Activated CD8-positive, alpha-beta memory T cell treated with anti-CD3 and anti-CD28 coated beads for 36 hours (primary cell): ENCODE results near the gene NRP2. TPM values are rescaled to one million over a fixed set of nuclear protein-coding genes. Genes with fewer than 3 reads are reported as not detected.

Experiments used
- CTCF ChIA-PET: fragments of 350-600 bp; sonication (Branson Sonifier 250); formaldehyde crosslinking; loops from one replicate; lab custom pipeline; 2021; ENCODE audit warnings: antibody characterized with exemption; lab: Charles Lee
- POLR2A ChIA-PET: fragments of 350-600 bp; sonication (Branson Sonifier 250); formaldehyde crosslinking; loops from one replicate; lab custom pipeline; 2021; ENCODE audit warnings: antibody characterized with exemption; lab: Charles Lee
- total RNA-seq, 2 experiments: library from RNA; stranded (reverse); gene quantifications; one replicate each; pipeline ENCODE4 v1.2.3, GENCODE V29; 2021

The NRP2 gene
- total RNA-seq, 2 experiments from 2014 or later: 0.82 to 0.93 TPM

DNA sequence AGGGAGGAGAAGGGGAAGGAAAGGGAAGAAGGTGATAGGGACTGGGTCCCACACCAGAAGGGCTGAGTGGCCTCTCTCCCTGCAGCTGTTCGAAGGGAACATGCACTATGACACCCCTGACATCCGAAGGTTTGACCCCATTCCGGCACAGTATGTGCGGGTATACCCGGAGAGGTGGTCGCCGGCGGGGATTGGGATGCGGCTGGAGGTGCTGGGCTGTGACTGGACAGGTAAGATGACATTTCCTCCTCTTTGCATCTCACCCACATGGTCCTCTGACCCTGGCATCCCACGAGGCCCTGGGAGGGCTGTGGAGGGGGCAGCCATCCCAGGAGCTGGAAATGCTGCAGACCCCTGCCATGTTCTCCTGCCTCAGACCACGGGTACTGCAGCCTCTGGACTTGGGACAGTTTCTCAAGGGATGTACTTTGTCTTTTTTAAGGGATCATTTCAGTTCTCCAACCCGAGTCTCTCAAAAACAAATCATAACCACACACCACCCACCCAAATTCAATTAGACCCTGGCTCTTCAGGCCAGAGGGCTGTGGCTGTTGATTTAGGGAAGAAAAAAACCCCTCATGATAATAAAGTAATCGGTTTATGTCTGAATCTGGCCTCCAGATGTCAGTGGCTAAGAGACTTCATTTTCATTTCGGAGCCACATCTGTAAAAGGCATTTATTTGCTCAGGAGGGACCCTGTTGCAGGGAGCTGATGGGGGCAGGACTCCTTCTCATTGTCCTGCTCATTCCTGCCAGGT, 63.5 kb downstream of the NRP2 start:
- ChIA-PET CTCF (no interaction called here), POLR2A (no interaction called here)

DNA sequence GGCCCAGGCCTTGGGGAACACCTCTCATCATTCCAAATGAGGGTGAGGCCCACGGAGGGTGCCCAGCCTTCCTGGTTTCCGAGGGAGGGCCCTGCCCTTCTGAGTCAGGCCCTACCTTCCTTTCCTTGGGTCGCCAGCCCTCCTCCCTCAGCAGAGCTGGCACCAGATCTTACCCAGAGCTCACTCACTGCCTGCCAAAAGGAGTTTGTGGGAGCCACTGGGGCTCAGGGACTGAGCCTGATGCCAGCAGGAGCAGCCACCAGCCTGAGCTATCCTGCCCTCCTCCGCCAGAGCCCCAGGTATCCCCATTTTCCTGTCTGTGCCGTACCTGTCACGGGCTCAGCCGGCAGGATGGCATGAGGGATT, 64.1 kb downstream of the NRP2 start:
- ChIA-PET POLR2A (no interaction called here), CTCF (no interaction called here)

DNA sequence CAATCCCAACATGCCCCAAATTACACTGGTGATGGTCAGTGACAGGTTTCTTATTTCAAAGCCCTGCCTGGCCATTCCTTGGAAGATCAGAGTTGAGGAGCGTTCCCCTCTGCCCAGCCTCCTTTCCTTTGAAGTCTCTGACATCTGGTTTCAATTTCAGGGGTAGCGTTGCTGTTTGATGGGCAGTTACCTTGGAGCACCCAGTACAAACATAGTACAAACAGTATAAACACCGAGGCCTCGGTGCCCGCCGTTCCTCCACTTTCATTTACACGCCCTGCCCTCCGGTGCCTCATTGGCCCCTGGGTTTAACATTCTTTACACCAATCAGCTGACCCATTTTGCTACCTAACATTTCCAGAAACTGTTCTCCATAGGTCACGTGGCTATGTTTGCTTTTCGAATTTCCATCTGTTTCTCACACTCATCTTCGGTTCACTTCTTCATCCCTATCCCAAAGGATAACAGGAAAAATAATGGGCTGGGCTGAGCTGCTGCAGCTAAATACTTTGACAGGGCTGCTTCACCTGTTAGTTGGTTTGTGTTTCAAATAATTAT, 65.6 kb downstream of the NRP2 start:
- POLR2A ChIA-PET: no interaction called here
- CTCF ChIA-PET: no interaction called here

DNA sequence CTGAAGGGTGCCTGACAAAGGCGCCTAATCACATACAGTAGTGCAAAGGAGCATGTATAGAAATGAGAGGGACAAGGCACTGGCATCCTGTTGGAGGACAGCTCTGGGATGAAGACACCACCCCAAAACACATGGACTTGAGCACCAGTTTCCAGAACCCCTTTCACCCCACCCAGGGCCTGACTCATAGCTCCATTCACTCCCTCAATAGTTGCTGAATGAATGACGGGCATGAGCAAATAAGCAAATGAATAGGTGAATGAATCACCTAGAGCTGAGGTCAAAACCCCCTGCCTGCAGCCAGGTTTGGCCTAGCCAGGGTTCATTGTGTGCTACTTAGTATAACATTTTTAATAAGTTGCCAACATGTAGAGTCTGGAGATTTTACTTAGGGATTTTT, 66.3 kb downstream of the NRP2 start:
- CTCF ChIA-PET: no interaction called here
- POLR2A ChIA-PET: no interaction called here

DNA sequence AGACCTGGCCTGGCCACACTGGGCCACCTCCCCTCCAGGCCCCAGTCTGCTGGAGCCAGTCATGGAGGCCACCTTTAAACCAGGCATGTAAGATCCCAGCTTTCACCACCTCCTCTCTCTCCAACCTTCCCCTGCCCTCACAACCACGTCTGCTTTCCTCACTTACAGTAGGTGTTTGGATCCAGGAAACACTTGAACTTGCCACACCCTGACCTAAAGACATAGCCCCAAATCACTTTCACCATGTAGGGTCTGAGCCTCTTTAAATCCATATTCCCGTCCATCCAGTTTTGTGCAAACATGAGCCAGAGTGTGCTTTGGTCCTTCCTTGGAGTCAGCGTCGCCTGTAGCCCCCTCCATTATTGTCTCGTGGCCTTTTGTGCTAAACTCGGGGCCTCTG, 66.8 kb downstream of the NRP2 start:
- ChIA-PET POLR2A (no interaction called here), CTCF (interaction anchor here (0.5 kb wide), 1 partner anchor 175 kb away, joined by 4 read pairs; no protein-coding TSS in a partner anchor)

DNA sequence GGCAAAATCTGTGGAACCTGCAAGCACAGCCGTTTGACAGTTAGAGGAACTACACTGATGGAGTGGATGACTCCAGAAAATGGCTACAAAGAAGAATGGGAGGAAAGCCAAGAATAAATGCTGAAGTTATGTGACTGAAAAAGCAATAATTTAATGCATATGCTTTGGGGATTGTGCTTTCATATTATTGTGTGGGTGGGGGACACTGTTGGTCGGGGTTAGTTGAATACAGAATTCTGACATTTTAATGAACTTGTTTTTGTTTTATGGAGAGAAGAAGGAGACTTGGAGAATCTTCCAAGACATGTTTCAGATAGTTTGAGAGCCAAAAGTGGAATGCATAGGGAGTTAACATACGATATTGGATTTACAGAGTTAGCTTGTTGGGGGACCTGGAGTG, 68.5 kb downstream of the NRP2 start:
- ChIA-PET CTCF (no interaction called here), POLR2A (no interaction called here)

DNA sequence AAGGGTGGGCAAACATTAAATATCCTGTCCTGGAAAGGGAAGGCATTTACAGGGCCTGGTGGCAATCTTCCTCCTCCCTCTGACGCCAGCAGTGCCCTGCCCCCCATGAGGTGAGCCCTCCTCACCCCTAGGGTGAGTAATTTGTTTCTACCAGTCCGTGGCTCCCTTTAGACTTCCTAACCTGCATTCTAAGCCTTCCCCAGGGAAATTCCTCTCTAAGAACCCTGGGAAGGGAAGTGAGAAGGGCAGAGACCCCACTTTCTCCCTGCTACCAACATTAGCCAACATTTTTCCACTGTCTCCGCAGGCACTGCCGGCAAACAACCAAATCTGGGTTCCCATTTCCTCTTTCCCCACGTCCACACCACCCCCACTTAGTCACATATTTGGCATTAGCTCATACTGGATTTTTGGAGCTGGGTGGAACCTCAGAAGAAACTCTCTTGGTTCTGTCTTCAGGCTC, 69.3 kb downstream of the NRP2 start:
- POLR2A ChIA-PET: no interaction called here

DNA sequence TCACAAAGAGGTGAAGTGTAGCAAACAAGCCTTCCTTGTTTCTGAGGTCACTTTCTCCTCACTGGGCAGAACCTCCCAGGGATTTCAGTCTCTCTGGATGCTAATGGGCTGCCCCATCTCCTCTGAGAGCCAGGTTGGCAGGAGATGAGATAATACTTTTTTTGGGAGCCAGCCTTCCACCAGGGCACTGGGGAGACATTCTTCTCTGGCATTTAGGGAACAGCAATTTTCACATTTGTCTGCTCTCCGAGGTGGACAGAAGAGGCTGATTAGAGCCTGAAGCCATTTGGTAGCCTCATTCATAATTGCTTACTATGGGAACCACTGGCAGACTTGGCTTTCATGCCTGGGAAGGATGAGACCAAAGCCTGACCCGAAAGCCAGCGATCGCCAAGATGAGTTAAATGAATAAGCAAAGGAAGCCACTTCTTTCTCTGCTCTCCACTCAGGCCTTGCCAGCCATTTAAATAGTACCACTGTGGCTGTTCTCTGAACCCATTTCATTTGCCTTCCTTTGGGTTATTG, 70.1 kb downstream of the NRP2 start:
- ChIA-PET CTCF (no interaction called here), POLR2A (no interaction called here)

More for the DNA sequence above, 69.3 kb downstream of the NRP2 start:
- CTCF ChIA-PET: no interaction called here

DNA sequence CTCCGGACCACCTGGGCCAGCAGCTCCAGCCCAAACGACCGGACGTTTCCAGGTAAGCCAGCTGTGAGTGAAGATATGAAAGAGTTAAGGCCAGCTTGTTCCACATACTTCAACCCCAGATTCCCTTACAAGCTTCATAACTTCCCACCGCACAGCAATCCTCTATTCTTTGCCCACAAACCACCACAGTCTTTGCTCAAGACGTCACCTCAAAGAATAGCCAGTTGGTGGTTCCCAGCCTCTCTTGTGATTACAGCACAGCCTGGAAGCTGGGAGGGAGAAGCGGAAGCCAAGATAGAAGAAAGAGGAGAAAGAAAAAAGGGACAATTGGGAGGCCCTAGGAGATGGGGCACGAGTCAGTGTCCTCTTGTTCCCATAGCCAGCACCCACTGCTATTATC, 70.6 kb downstream of the NRP2 start:
- ChIA-PET CTCF (no interaction called here), POLR2A (no interaction called here)

DNA sequence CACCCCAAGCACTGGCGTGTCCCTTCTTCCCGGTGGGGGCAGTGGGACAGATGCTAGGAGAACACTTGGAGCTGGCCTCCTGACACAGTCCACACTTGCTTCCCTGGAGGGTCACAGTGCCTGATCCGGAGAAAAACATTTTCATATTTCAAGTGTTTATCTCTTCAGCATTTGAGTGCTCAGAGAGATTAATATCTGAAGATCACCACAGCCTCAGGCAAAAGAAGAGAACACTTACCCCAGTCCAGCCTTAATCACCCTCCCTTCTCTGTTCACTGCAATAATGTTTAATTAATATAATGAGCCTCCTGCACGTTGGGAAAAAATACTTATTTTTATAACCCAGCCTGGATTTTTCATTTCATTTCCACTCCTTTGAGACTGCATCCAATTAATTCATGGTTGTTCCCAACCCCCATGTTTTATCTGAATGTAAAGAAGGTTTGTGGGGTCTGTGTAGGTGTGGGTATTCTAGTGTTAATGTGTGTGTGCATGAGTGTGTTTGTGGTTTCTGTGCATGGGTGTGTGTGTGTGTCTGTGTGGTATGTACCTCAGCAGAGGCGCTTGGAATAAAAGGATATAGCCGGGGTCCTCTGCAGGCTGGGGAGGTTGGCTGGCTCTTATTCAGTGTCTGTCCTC, 72.1 kb downstream of the NRP2 start:
- CTCF ChIA-PET: no interaction called here
- POLR2A ChIA-PET: no interaction called here

DNA sequence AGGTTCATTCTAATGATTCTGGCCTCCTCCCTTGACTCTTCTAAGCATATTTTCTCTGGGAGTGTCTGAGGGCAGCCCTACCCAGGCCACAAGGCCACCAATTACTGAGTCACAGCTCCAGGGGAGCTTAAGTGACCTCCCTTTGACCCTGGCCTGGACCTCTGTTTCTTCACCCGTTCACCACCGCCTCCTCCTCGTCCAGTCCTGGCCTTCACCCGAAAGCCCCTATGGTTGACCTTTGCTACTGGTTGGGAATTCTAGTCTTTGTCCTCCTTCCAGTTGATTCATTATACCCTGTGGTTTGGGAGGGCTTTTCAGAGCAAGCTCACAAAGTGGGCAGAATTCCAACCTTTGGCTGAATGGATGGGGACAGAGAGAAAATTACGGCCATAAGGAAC, 72.6 kb downstream of the NRP2 start:
- POLR2A ChIA-PET: no interaction called here
- CTCF ChIA-PET: no interaction called here

DNA sequence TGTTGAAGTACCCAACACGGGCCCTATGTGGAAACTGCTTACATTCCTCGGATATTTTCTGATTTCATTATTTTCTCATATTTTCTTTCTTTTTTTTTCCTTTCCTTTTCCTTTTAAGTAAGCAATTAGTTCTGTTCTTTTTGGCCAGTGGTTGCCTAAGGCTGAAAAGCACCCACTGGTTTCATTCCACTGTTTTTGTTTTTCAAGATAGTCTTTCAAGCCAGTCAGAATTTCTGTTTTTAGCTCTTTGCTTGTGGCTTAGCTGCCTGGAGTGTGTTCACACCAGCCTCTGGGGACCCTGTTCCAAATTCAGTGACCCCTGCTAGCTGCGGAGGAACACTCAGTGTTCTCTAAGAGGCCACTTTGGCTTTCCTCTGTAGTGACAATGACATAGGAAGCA, 73.6 kb downstream of the NRP2 start:
- ChIA-PET POLR2A (no interaction called here), CTCF (no interaction called here)

DNA sequence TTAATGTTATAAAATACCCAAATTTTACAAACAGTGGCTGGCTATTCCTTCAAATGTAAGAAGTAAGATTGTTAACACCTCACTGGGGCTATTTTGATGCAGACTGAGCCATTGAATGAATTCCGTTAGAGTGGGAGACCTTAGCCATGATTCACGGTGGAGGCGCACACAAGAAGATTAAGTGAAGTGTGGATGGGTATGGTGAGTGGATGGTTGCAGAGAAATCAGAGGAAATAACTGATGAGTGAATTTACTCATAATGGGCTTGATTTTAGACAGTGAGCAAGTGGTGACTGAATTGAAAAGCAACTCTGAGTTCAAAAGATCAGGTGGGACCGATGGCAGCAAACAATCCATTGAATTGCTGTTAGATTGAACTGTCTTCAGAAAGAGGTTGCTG, 75.0 kb downstream of the NRP2 start:
- POLR2A ChIA-PET: no interaction called here
- CTCF ChIA-PET: no interaction called here

DNA sequence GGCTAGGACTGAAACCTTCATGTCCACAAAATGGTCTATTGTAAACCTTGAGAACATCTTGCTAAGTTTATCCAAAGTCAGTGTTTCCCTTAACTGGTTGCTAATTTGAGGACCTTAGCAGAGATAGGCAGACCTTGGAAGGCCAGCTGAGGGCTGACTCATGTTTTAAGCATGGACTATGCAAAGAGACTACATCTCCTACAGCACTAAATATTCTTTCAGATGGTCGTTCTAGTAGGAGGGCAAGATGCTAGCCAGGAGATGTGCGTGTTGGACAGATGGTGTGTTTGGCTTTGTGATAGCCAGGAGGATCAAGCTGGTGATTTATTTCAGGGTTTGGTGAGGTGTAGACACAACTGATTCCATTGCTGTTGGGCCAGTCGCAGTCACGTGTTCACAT, 75.8 kb downstream of the NRP2 start:
- CTCF ChIA-PET: no interaction called here
- POLR2A ChIA-PET: no interaction called here

DNA sequence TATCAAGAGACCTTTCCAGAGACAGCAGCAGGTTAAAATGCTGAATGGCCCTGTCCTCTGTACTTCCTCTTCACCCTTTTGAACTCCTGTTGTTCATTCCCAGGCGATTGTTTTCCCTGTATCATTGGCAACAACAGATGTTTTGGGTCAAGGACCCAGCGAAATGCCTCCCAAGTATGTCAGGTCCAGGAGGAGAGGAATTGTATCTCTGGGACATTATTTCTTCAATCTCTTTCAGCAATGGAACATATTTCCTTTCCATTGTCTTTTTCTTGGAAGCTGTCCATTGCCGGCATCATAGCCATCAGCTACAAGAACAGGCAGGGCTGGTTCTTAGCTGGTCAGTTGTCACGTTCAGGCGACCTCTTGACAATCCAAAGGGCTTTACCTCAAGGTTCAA, 76.2 kb downstream of the NRP2 start:
- ChIA-PET CTCF (interaction anchor here (0.7 kb wide), 1 partner anchor 167 kb away, joined by 3 read pairs; no protein-coding TSS in a partner anchor), POLR2A (no interaction called here)

DNA sequence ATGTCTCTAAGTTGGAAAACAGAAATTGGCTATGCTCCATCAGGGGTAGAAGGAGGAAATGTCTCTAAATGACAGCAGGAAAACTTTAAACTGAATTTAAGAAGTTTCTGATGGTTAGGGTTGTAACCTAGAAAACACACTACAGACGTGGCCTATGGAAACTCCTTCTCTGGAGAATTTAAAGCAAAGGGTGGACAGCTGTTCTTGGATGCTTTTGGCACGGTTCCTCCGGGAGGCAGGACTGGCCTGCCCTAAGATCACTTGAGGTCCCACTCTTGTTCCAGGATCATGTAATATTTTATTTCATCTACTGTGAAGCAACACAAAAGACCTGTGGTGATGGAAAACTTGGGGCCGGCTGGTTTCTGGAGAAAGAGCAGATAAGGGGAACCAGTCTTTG, 77.0 kb downstream of the NRP2 start:
- ChIA-PET CTCF (interaction anchor here (0.7 kb wide), 1 partner anchor 167 kb away, joined by 3 read pairs; no protein-coding TSS in a partner anchor), POLR2A (no interaction called here)

DNA sequence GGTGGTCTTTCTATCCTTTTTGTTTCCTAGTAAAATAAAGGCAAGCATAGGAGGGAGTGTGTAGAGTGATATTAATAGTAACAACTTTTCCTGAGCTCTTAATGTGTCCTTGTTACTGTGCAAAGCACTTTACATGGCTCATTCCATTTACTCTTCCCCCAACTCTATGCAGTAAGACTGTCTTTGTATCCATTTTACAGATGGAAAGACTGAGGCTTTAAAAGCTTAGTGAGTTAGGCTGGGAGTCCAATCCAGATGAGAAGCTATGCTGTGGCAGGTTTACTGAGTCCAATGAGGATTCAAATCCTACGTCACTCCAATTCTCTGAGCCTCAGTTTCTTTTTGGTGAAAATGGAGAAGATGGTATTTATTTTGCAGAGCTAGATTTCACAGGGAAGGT, 77.4 kb downstream of the NRP2 start:
- CTCF ChIA-PET: no interaction called here
- POLR2A ChIA-PET: no interaction called here

DNA sequence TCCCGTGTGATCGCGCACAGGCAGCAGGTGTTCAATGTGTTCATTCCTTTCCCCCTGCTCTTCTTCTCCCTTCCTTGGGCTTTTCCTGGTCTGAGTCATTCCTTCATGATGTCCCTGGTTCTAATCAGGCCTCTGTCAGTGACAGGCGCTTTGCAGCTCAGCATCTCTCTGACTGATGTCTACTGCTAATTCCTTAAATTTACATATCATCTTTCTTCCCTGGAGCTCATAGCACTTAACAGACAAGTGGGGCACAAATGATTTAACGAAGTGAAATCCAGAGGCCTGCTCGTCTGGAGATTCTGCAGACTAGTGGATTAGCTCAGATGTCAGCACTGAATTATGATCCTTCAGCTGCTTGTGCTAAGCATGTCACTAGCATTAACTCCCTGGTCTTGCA, 77.9 kb downstream of the NRP2 start:
- POLR2A ChIA-PET: no interaction called here
- CTCF ChIA-PET: no interaction called here

DNA sequence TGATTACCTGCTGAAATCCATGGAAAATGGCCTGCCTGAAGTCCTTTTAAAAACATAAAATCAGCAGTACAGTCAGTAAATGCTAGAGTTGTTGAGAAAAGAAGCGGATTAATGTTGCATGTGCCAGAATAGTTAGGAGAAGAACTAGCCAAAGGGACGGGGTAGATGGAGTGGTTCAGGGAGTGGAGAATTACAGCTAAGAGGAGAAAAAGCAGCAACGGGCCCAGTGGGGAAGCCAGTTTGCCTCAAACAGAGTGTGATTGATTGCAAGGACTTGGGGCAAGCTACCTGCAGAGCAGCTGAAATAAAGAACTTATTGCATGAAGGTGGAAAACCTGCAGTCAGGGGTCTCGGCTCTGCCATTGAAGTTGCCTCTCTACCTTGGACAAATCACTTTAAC, 79.1 kb downstream of the NRP2 start:
- CTCF ChIA-PET: no interaction called here
- POLR2A ChIA-PET: no interaction called here

DNA sequence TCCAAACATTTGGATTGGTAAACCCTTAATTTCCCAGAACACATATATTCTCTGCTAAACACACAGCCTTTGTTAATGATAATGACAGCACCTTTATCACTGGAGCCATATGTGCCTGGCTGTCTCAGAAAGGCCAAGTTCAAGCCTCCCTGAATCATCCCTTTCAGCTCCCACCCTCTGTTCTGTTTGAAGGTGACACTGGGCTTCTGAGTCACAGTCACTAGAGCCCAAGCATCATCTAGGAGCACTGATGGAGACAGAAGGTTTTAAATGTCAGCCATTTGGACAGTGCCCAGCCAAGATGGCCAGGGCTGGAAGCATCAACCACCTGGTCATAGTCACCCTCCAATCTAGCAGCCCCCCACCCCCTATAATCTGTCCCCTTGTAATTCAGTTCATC, 80.6 kb downstream of the NRP2 start:
- CTCF ChIA-PET: no interaction called here

DNA sequence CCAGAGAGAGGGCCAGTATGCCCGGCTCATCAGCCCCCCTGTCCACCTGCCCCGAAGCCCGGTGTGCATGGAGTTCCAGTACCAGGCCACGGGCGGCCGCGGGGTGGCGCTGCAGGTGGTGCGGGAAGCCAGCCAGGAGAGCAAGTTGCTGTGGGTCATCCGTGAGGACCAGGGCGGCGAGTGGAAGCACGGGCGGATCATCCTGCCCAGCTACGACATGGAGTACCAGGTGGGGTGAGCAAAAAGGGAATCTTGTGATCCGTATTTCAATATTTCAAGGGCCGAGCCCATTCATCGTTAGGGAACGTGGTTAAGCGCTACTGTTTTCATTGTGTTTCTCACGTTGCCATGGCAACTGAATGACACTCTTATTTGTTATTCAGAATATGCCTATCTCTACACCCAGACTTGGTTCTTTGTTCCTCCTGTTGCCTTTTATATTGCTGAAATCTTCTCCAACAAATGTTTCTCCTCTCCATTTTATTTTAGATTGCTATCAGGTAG, 81.5 kb downstream of the NRP2 start:
- ChIA-PET CTCF (no interaction called here), POLR2A (no interaction called here)

More for the DNA sequence above, 80.6 kb downstream of the NRP2 start:
- POLR2A ChIA-PET: no interaction called here
